ENCODE data around the gene SARNP. TPM values are rescaled to one million over a fixed set of nuclear protein-coding genes. Genes with fewer than 3 reads are reported as not detected.

SARNP gene
- total and polyA plus RNA-seq, 9 of the 15 experiments (the other 6 are each of a cell fraction or from before 2014, with no cell fraction given) = 70.1 to 400 (median 198) TPM

GRCh38 chr12:55789893-55790292, 27.6 kb downstream of the SARNP start (continued):
- no peak for TF ChIP-seq E2F6 (IDR thresholded peaks at IDR 0.05; ENCODE audit: borderline replicate concordance in 1 of 2, extremely low read depth in 1 of 2, insufficient read depth in 1 of 2, insufficient read length in 1 of 2, low read depth in 1 of 2, low read length in 1 of 2, poor library complexity in 1 of 2, severe bottlenecking in 1 of 2)
- no peak for TF ChIP-seq CBFA2T3 (IDR thresholded peaks at IDR 0.05)

DNA sequence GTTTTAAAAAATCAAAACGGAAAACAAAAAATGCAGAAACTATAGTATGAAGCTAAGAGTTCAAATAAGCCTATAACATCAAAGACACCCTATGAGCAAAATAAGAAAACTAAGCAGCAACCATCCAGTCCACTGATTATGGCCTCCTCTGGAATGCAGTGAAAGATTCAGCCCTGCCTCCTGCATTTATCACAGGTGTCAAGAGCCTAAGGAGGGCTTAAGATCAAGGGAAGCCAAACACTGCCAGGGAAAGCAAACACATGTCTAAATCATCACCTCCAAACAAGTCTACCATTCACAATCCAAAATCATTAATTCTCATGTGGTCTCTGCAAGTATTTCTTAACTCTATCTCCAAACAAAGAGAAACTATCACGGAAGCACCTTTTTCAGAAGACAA, 28.4 kb downstream of the SARNP start:
- DNase-seq (ENCODE audit: extremely low read depth in 1 of 4, low spot score in 3 of 4) = no peak
- 100% methylated on average over 2 of the region's 2 CpGs for WGBS (ENCODE audit: insufficient coverage, low coverage, missing lambda C conversion rate)
- CTCF ChIA-PET (ENCODE audit: low intra/inter-chr PET ratio) = no interaction called here
- no peak for TF ChIP-seq PHB2 (IDR thresholded peaks at IDR 0.05; ENCODE audit: low read depth)
- no peak for TF ChIP-seq LEF1 (IDR thresholded peaks at IDR 0.05)
- TF ChIP-seq ZBTB2 (IDR thresholded peaks at IDR 0.05) = no peak
- no peak for TF ChIP-seq ZNF79 (CRISPR knock-in tag; IDR thresholded peaks at IDR 0.05; ENCODE audit: low read depth)
- no peak for TF ChIP-seq SIN3A (IDR thresholded peaks at IDR 0.05; ENCODE audit: borderline replicate concordance in 2 of 2, control insufficient read depth in 1 of 2, low read depth in 2 of 2, low read length in 2 of 2)
- no peak for TF ChIP-seq NEUROD1 (IDR thresholded peaks at IDR 0.05; ENCODE audit: borderline replicate concordance, low read depth, low read length, partially characterized antibody)
- no peak for TF ChIP-seq ZFPM2 (CRISPR knock-in tag; IDR thresholded peaks at IDR 0.05)
- TF ChIP-seq ZKSCAN1 (IDR thresholded peaks at IDR 0.05; ENCODE audit: low read depth, low read length) = no peak
- no peak for TF ChIP-seq ZNF212 (CRISPR knock-in tag; IDR thresholded peaks at IDR 0.05)
- no peak for TF ChIP-seq KAT8 (IDR thresholded peaks at IDR 0.05; ENCODE audit: low read depth)
- TF ChIP-seq RAD21 (CRISPR knock-in tag; conservative IDR thresholded peaks at IDR 0.05 in 1 of 2, IDR thresholded peaks at IDR 0.05 in 1 of 2) = no peak
- no peak for TF ChIP-seq THAP12 (CRISPR knock-in tag; IDR thresholded peaks at IDR 0.05)
- no peak for TF ChIP-seq ZNF124 (CRISPR knock-in tag; IDR thresholded peaks at IDR 0.05)

More for the DNA sequence above, 28.4 kb downstream of the SARNP start:
- no peak overlapping the region for H2AFZ ChIP-seq (ENCODE audit: low read depth, low read length)
- no peaks in the 10 kb centered on the region for H3K9me3 ChIP-seq (replicated peaks; ENCODE audit: control insufficient read depth, insufficient read depth, low read depth, low read length)
- POLR2A ChIA-PET = interaction anchor here (1.1 to 2.1 kb wide), 3 partner anchors 11 to 17 kb away, joined by 3 to 8 read pairs (median 4); no protein-coding TSS in a partner anchor
- H4K20me1 ChIP-seq (replicated peaks; ENCODE audit: control insufficient read depth, insufficient read depth, low read length) = no peaks in the 10 kb centered on the region
- ATAC-seq = no peak
- no peak overlapping the region for H3K27ac ChIP-seq (ENCODE audit: extremely low read depth, low read depth, low read length)
- in situ Hi-C loops (cut with MboI) (no loop called here), intact Hi-C loops (cut with micrococcal nuclease) (no loop called here)
- no TSS peak for BruUV-seq (replicated peaks)
- H3K9me1 ChIP-seq (ENCODE audit: control insufficient read depth, insufficient read depth, low read length) = no peaks in the 10 kb centered on the region
- H3K4me1 ChIP-seq (replicated peaks in 1 of 2; ENCODE audit: control insufficient read depth in 2 of 2, insufficient read depth in 2 of 2, low read length in 2 of 2) = no peaks in the 10 kb centered on the region
- no peaks in the 10 kb centered on the region for H3K27me3 ChIP-seq (ENCODE audit: control insufficient read depth in 2 of 2, insufficient read depth in 2 of 2, low read length in 2 of 2)
- peaks cover 92% of the 10 kb centered on the region for H3K36me3 ChIP-seq (ENCODE audit: control insufficient read depth, insufficient read depth, low read length)
- FAIRE-seq = no peak
- H3K9ac ChIP-seq (ENCODE audit: insufficient read depth in 1 of 2, low read depth in 2 of 2, low read length in 2 of 2) = no peak overlapping the region
- no peak overlapping the region for H3K4me2 ChIP-seq (ENCODE audit: insufficient read depth, low read length)
- no peak overlapping the region for H3K4me3 ChIP-seq
- peaks cover 5% of the 10 kb centered on the region; the same call in 1 of the 3 replicates for H3K79me2 ChIP-seq (ENCODE audit: control insufficient read depth, insufficient read depth, low read length)

Data from K562 (cell line).